H9 (cell line): ENCODE data around the gene MRPS23. TPM values are rescaled to one million over a fixed set of nuclear protein-coding genes. Genes with fewer than 3 reads are reported as not detected.

ENCODE experiments used
- DNase-seq: peaks from one replicate; pipeline ENCODE4 v3.0.0-alpha.2; 2017
- H2AFZ ChIP-seq: one replicate; pipeline ENCODE4 v1.6.1; 2013; ENCODE audit warnings: mild to moderate bottlenecking, low read length, control low read depth, moderate library complexity
- H2AK5ac ChIP-seq: 2 replicates; pipeline ENCODE4 v1.6.1; 2013; ENCODE audit warnings: low read length, control low read depth, mixed read lengths; ENCODE audit not compliant: insufficient read length
- H2BK120ac ChIP-seq: one replicate; pipeline ENCODE4 v1.6.1; 2013; ENCODE audit warnings: low read depth, mild to moderate bottlenecking, low read length, control low read depth, inconsistent platforms; ENCODE audit not compliant: poor library complexity, severe bottlenecking
- H2BK12ac ChIP-seq: 2 replicates; pipeline ENCODE4 v1.6.1; 2013; ENCODE audit warnings: low read length, control low read depth, mixed read lengths, low read depth; ENCODE audit not compliant: insufficient read length
- H2BK15ac ChIP-seq: 2 replicates; pipeline ENCODE4 v1.6.1; 2013; ENCODE audit warnings: low read depth, low read length, control low read depth
- H2BK20ac ChIP-seq: one replicate; pipeline ENCODE4 v1.6.1; 2013; ENCODE audit warnings: low read depth, mild to moderate bottlenecking, low read length, control low read depth, inconsistent platforms; ENCODE audit not compliant: poor library complexity, severe bottlenecking
- H2BK5ac ChIP-seq: 2 replicates; pipeline ENCODE4 v1.6.1; 2013; ENCODE audit warnings: low read length, control low read depth, mixed read lengths; ENCODE audit not compliant: insufficient read length
- H3K14ac ChIP-seq: 2 replicates; pipeline ENCODE4 v1.6.1; 2013; ENCODE audit warnings: low read length, control low read depth; ENCODE audit not compliant: insufficient read depth
- H3K18ac ChIP-seq: 2 replicates; pipeline ENCODE4 v1.6.1; 2013; ENCODE audit warnings: low read depth, mild to moderate bottlenecking, mixed read lengths, low read length, control low read depth; ENCODE audit not compliant: insufficient read length
- H3K23ac ChIP-seq: 2 replicates; pipeline ENCODE4 v1.6.1; 2013; ENCODE audit warnings: low read length, control low read depth, mixed read lengths, low read depth; ENCODE audit not compliant: insufficient read length
- H3K23me2 ChIP-seq: 2 replicates; pipeline ENCODE4 v1.6.1; 2013; ENCODE audit warnings: low read depth, mild to moderate bottlenecking, mixed read lengths, low read length, control low read depth; ENCODE audit not compliant: insufficient read length, poor library complexity, severe bottlenecking
- H3K27ac ChIP-seq: 2 replicates; pipeline ENCODE4 v1.5.1; 2013; ENCODE audit warnings: low read length, control low read depth, mixed read lengths, low read depth; ENCODE audit not compliant: insufficient read length
- H3K27me3 ChIP-seq: 2 replicates; pipeline ENCODE4 v1.6.1; 2013; ENCODE audit warnings: low read length, control low read depth, inconsistent platforms; ENCODE audit not compliant: insufficient read depth
- H3K4ac ChIP-seq: 2 replicates; pipeline ENCODE4 v1.6.1; 2013; ENCODE audit warnings: low read depth, mild to moderate bottlenecking, control low read depth, inconsistent platforms, low read length, moderate library complexity
- H3K4me1 ChIP-seq: 2 replicates; pipeline ENCODE4 v1.6.1; 2013; ENCODE audit warnings: low read length, control low read depth, inconsistent platforms; ENCODE audit not compliant: insufficient read depth
- H3K4me2 ChIP-seq: 2 replicates; pipeline ENCODE4 v1.6.1; 2013; ENCODE audit warnings: low read length, control low read depth, mixed read lengths; ENCODE audit not compliant: insufficient read length, insufficient read depth
- H3K56ac ChIP-seq: 2 replicates; pipeline ENCODE4 v1.6.1; 2013; ENCODE audit warnings: low read depth, mild to moderate bottlenecking, mixed read lengths, low read length, control low read depth; ENCODE audit not compliant: insufficient read length
- H3K79me1 ChIP-seq: 2 replicates; pipeline ENCODE4 v1.6.1; 2013; ENCODE audit warnings: low read depth, mild to moderate bottlenecking, moderate library complexity, low read length, control low read depth, inconsistent platforms; ENCODE audit not compliant: insufficient read depth, poor library complexity, severe bottlenecking
- H3K79me2 ChIP-seq: 2 replicates; pipeline ENCODE4 v1.6.1; 2013; ENCODE audit warnings: low read length, control low read depth, inconsistent platforms; ENCODE audit not compliant: insufficient read depth
- H3K9ac ChIP-seq: 2 replicates; pipeline ENCODE4 v1.6.1; 2013; ENCODE audit warnings: low read length, control low read depth, mixed read lengths; ENCODE audit not compliant: insufficient read length; ENCODE audit errors: extremely low read depth
- H3K9me3 ChIP-seq: one replicate; pipeline ENCODE4 v1.6.1; 2013; ENCODE audit warnings: low read depth, low read length, inconsistent platforms; ENCODE audit not compliant: control insufficient read depth
- H3T11ph ChIP-seq: one replicate; pipeline ENCODE4 v1.6.1; 2013; ENCODE audit warnings: mild to moderate bottlenecking, low read length, control low read depth, inconsistent platforms
- H4K20me1 ChIP-seq: one replicate; pipeline ENCODE4 v1.6.1; 2013; ENCODE audit not compliant: control insufficient read depth, insufficient read length, insufficient read depth
- H4K5ac ChIP-seq: 2 replicates; pipeline ENCODE4 v1.6.1; 2013; ENCODE audit warnings: low read depth, mild to moderate bottlenecking, mixed read lengths, low read length, control low read depth; ENCODE audit not compliant: insufficient read length
- H4K8ac ChIP-seq: replicated peaks from 2 replicates; pipeline ENCODE4 v1.6.1; 2013; ENCODE audit warnings: low read length, control low read depth, mixed read lengths, low read depth; ENCODE audit not compliant: insufficient read length
- H4K91ac ChIP-seq: 2 replicates; pipeline ENCODE4 v1.6.1; 2013; ENCODE audit warnings: low read depth, mild to moderate bottlenecking, moderate library complexity, mixed read lengths, low read length, control low read depth; ENCODE audit not compliant: insufficient read length
- H3K27ac Mint-ChIP-seq, 3 experiments: 2 replicates in 2 of 3; 3 replicates in 1 of 3; pipeline ENCODE4 v1.8.0; 2020 to 2021; ENCODE audit warnings: mixed read lengths in 3 of 3, mild to moderate bottlenecking in 1 of 3, moderate library complexity in 1 of 3
- H3K27me3 Mint-ChIP-seq: 2 replicates; pipeline ENCODE4 v1.8.0; 2021; ENCODE audit warnings: low read depth, mild to moderate bottlenecking, moderate library complexity, mixed read lengths
- H3K36me3 Mint-ChIP-seq, 3 experiments: 2 replicates in 2 of 3; 3 replicates in 1 of 3; pipeline ENCODE4 v1.8.0; 2020 to 2021; ENCODE audit warnings: low read depth in 3 of 3, mixed read lengths in 3 of 3; ENCODE audit not compliant: insufficient read depth in 1 of 3
- H3K4me1 Mint-ChIP-seq, 2 experiments: 2 replicates each; pipeline ENCODE4 v1.8.0; 2020; ENCODE audit warnings: mixed read lengths in 2 of 2
- H3K4me3 Mint-ChIP-seq, 2 experiments: 2 replicates in 1 of 2; 3 replicates in 1 of 2; pipeline ENCODE4 v1.8.0; 2020 to 2021; ENCODE audit warnings: mild to moderate bottlenecking in 2 of 2, mixed read lengths in 2 of 2, moderate library complexity in 1 of 2
- H3K9me3 Mint-ChIP-seq, 2 experiments: 2 replicates in 1 of 2; 3 replicates in 1 of 2; pipeline ENCODE4 v1.8.0; 2020; ENCODE audit warnings: mild to moderate bottlenecking in 2 of 2, mixed read lengths in 2 of 2, moderate library complexity in 1 of 2
- CTCF ChIP-seq: fragments of 200-600 bp; sonication (generic); conservative IDR thresholded peaks from 3 replicates; pipeline ENCODE4 v1.8.0; 2021; ENCODE audit warnings: antibody characterized with exemption, mild to moderate bottlenecking
- WGBS: extraction: QIAGEN DNeasy Blood & Tissue Kit; methylation state at CpG from one replicate; pipeline ENCODE4 v1.1.7; 2013; ENCODE audit warnings: missing lambda C conversion rate, low lambda C conversion rate, mixed read lengths; ENCODE audit not compliant: insufficient read length; ENCODE audit errors: extremely low coverage; 5-methylcytosine and 5-hydroxymethylcytosine counted together
- total RNA-seq: library from RNA; stranded (reverse); gene quantifications from 2 replicates; pipeline ENCODE4 v1.2.1, GENCODE V29; 2021

MRPS23 gene
- total RNA-seq, 1 experiment from 2014 or later: 62.0 TPM

GRCh38 chr17:57894848-57895247, 45.0 kb upstream of the MRPS23 start:
- Histone ChIP-seq H2BK5ac (no peak overlapping the region), H2AFZ (no peak overlapping the region), H3K79me2 (no peaks in the 10 kb centered on the region), H3T11ph (no peak overlapping the region), H3K27me3 (no peaks in the 10 kb centered on the region), H2BK15ac (no peak overlapping the region), H4K91ac (no peak overlapping the region), H3K4me1 (peaks cover 4% of the 10 kb centered on the region; the same call in 1 of the 2 replicates), H3K9me3 (no peaks in the 10 kb centered on the region), H3K14ac (no peak overlapping the region), H3K27ac (no peak overlapping the region), H2BK120ac (no peak overlapping the region), H3K23me2 (no peaks in the 10 kb centered on the region), H2BK20ac (no peak overlapping the region), H3K23ac (no peak overlapping the region), H4K8ac (no peak overlapping the region), H4K20me1 (no peaks in the 10 kb centered on the region), H2BK12ac (no peak overlapping the region), H4K5ac (no peak overlapping the region), H3K9ac (no peak overlapping the region), H3K4me2 (no peak overlapping the region), H3K56ac (no peak overlapping the region), H3K79me1 (no peaks in the 10 kb centered on the region), H3K4ac (no peak overlapping the region), H3K18ac (no peak overlapping the region), H2AK5ac (no peak overlapping the region)
- no CpG with 5 or more reads among the region's 1 CpG for WGBS
- TF ChIP-seq CTCF: no peak
- no peaks in the 10 kb centered on the region for H3K27me3 Mint-ChIP-seq
- H3K4me1 Mint-ChIP-seq: peaks cover 34 to 47% of the 10 kb centered on the region in 2 experiments
- H3K27ac Mint-ChIP-seq: no peak overlapping the region
- H3K4me3 Mint-ChIP-seq: no peak overlapping the region
- H3K36me3 Mint-ChIP-seq: no peaks in the 10 kb centered on the region
- no peaks in the 10 kb centered on the region for H3K9me3 Mint-ChIP-seq
- DNase-seq: no peak
